HG03060 (cell line): ENCODE data around the gene FAM221B.

ENCODE experiments used
- ATAC-seq: cut with Tn5 transposase; IDR thresholded peaks from one replicate; pipeline ENCODE4 v1.9.1; 2021; ENCODE audit warnings: low read depth, moderate number of reproducible peaks; ENCODE audit not compliant: unreplicated experiment

Gene FAM221B, protein sequence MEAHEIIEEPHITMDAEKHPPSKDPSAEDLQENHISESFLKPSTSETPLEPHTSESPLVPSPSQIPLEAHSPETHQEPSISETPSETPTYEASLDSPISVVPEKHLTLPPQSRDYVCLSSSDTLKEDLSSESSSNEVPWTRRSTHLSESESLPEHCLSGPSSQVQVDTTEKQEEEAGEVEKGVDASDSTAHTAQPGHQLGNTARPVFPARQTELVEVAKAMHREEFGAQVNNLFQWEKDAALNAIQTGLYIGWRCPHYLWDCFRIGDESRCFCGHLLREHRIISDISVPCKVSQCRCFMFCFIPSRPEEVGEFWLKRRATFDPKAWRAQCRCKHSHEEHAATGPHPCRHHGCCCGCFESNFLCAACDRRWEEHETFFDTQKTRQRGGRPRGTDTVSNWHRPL

DNA sequence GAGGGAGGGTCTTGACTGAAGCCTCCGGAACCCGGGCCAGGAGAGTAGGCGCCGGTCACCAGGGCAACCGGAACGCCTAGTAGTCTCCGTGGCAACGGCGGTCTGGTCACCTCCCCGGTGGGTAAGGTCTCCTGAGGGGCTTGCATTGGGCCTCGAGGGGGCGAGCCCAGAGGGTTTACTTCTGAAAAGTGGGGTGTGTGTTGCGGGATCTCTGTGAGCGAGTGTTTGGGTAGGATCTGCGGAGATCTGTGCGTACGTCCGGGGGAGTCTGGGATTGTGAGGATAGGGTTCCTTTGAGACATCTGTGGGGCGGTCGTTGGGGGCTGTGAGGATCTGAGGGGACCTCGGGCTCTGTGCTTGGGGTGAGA, at the start of gene FAM221B:
Gene FAM221B (minus strand): TSS at position 17 of the 368 bp plus-strand sequence. CDS start 2,571 bp downstream, outside the sequence.
- ATAC-seq = no peak

DNA sequence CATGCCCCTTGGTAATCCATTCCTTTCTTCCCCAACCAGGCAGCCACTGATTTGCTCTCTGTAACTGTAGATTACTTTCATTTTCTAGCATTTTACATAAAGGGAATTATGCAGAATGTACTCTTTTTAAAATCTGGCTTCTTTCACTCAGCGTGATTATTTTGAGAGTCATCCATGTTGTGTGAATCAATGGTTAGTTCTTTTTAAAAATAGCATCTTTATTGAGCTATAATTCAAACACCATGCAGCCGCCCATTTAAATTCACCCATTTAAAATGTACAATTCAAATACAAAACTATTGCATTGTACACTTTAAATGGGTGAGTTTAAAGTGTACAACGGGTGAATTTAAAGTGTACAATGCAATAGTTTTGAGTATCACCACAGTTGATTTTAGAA, 44.0 kb upstream of the FAM221B start:
- ATAC-seq = no peak

DNA sequence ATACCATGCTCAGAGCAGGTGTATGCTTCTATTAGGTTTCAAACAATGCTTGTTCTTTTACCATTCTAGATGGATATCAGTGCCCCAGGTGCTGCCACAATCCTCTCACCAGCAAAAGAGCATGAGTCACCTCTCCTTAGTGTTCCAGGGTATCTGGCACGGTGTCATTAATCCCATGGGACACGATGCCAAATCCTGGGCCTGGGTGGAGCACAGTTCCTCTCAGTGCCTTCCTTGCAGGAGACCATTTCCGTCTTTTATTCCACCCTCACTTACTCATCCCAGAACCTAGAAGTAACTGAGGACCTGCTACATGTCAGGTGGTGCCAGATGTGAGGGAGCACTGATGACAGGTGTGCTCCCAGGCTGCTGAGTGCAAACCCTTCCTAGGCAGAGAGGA, 43.0 kb upstream of the FAM221B start:
- ATAC-seq = no peak

DNA sequence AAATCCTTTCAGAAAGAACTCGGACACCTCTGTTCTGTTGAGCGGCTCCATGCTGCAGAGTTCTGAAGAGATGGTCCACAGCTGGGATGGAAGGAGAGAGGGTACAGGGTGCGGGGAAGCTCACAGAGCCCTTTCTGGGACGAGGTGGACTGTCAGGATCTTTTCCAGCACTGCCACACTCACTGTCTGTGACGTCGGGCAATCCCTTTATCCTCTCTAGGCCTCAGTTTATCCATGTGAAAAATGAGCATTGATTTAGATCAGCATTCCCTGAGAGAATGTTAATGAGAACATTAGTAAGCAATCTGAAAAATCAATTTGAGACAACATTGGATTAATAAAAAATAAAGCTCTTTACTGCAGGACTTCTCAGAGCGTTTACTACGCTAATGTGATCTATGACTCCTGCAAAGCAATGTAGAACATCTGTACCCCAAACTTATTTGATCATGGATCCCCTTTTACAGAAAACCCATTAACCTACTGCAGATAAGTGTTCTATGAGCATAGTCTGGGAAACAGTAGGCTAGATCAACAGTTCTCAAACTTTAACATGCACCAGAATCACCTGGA, 41.9 kb upstream of the FAM221B start, which contains the start of gene OR13J1:
Gene OR13J1 (minus strand): TSS at position 51 of the 573 bp plus-strand sequence. CDS start 0 bp downstream, at position 51.
- ATAC-seq = no peak

DNA sequence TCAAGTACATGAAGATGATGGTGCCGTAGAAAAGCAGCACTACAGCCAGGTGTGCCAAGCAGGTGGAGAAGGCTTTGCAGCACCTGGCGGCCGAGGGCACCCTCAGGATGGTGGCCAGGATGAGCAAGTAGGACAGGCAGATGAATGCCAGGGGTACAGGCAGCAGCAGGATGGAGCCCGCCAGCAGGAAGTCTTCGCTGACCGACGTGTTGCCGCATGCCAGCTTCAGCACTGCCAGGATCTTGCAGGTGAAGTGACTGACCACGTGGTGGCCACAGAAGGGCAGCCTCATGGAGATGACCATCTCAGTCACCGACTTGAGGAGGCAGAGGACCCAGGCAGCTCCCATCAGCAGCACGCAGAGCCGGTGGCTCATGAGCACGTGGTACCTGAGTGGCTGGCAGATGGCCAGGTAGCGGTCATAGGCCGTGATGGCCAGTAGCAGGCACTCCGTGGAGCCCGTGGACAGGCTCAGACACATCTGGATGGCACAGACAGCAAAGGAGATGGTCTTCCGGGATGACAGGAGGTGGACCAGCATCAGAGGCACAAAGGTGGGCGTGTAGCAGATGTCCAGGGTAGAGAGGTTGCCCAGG, 41.2 kb upstream of the FAM221B start:
- no peak for ATAC-seq

DNA sequence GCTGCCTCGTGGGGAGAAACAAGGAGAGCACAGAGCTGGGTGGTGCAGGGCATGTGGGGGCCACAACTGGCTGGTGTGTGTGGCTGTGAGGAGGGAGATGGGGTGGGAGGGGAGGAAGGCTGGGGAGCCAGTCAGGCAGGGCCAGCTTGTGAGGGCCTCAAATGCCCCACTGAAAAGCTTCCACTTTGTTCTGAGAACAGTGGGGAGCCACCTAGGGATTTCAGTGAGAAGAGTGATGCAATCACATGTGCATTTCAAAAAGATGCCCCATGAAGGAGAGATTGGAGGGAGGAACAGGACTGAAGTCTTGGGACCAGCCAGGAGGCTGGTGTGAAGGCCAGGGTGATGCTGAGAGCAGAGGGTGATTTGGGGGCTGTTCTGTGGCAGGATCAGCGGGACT, 40.4 kb upstream of the FAM221B start:
- ATAC-seq = no peak

DNA sequence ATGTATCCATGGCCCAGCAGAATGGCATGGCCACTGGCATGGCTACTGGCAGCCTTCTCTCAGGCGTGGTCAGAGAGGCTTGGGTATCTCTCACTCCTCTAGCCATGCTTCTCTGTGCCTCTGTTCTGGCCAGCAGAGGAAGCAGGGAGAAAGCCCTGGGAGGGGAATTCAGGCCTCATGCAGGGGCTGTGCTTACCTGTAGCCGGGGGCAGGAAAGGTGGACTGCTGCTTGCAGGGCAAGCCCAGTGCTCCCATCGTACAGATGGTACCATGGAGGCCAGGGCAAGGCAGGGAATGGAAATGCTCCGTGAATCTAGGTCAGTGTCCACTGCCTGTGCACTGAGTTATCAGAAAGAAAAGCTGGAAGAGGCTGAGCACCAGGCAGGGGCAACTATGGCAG, 39.0 kb upstream of the FAM221B start:
- no peak for ATAC-seq

DNA sequence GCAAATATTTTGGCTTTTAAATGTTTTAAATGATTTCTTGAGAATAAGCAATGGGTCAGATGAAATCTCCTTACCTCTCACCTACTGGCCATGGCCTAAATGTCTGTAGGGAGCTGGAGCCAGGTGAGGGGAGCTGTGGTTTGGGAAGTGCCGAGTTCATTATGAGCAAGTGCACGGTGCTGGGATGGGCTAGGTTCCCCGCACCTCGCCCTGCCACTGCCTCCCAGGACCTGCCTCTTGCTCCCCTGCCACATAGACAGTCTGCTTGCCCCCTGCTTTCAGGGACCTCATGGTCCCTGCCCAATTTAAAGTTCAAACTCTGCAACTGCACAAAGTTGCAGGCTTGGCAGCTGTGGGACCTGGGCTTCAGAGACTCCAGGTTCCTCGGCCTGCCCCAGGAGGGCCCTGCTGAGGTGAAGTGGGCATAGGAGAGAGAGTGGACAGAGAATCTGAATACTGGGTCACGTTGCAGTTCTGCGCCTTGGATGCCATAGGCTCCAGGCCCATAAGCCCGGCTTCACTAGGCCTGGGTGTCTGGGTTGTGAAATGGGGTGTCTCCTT, 36.2 kb upstream of the FAM221B start:
- no peak for ATAC-seq

DNA sequence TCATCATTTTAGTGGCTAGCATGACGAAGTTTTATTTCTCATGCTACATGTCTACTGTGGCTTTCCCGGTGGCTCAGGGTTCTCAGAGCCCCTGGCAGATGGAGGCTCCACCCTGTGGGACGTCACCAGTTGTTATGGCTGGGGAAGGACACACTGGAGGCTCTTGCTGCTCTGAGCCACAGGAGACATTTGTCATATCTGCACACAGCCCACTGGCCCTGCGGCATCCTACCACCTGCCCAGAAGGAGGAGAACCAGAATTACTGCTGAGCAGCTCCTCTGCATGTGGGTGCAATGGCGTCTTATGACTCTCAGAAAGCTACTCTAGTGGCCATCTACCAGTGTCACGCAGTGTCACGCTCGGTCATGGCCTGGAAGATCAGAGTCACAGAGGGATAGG, 35.1 kb upstream of the FAM221B start:
- ATAC-seq = no peak

DNA sequence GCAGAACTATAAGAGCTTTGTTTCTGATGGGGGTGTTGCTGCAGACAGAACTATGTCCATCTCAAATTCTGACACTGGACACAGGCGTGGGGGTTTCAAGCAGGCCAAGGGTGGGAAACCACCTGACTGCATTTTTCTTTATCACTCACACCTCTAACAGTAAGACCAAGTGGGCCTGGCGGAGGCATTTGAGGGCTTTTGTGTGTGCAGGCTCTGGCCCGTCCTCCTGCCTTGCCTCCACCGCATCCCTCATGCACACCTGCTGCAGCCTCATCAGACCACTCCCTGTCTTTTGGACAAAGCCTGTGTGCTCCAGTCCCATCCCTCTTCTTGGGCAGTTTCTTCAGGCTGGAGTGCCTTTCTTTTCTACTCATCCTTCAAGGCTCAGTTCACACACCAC, 33.8 kb upstream of the FAM221B start:
- no peak for ATAC-seq

DNA sequence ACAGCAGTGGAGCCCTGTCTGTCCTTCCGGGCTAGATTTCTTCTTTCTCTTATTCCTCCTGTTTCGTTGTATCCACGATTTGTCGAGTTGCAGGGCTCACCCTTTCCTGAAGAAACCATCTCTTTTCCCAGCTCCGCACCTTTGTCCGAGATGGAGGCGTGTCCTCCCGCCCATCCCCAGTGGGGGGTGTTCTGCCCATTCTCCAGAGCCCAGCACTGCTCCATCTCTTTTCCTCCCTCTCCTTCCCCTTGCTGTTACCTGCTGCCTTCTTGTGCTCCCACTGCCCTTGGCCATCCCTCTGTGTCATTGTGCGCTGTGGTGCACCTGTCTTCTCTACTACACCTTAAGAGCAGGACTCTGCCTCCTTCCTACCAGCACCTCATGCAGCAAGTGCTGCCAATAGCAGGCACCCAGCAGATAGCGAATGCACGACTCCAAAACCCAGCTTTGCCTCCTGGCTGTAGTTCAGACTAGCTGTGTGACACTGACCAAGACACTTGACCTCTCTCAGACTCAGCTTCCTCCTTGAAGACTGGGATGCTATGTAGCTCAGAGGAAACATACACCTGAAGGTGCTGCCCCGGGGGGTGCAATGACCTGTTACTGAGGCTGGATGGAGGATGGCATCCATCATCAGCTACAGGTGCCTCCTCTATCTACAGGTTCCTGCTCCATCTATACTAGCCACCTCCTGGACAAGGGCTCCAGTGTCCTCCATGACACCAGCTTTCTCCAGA, 32.8 kb upstream of the FAM221B start:
- ATAC-seq = no peak

DNA sequence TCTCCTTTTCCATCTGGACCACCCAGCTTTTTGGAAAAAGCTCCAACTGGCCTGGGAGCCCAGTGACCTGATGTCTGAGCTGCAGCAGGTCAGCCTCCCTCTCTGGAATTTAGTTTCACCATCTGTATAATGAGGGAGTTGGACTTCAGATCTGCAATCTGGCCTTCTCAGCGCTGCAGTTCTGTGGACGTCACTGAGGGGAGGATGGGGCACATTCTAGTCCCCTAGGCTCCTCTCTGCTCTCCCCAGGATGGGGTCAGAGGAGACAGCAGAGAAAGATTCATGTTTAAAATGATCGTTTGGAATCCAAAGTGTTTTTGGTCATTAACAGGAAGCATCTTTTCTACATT, 31.4 kb upstream of the FAM221B start:
- ATAC-seq = no peak

DNA sequence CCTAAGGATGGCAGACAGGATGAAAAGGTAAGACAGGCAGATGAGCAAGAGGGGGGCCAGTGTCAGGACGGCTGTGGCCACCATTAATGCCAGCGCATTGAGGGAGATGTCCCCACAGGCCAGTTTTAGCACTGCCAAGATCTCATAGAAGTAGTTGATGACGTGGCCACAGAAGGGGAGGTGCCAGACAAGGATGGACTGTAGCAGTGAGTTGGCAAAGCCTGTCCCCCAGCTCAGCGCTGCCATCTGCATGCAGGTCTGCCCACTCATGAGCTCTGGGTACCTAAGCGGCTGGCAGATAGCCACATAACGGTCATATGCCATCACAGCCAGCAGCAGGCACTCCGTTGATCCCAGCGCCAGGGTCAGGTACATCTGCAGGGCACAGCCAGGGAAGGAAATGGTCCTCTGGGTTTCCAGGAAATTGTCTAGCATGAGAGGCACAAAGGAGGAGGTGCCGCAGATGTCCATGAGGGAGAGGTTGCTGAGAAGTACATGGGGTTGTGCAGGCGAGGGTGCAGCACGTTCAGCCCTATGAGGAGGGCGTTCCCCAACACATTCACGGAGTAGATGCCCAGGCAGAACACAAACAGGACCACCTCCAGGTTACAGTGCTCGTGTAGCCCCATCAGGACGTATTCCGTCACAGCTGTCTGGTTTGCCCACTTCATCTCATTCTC, 30.9 kb upstream of the FAM221B start:
- ATAC-seq = no peak

DNA sequence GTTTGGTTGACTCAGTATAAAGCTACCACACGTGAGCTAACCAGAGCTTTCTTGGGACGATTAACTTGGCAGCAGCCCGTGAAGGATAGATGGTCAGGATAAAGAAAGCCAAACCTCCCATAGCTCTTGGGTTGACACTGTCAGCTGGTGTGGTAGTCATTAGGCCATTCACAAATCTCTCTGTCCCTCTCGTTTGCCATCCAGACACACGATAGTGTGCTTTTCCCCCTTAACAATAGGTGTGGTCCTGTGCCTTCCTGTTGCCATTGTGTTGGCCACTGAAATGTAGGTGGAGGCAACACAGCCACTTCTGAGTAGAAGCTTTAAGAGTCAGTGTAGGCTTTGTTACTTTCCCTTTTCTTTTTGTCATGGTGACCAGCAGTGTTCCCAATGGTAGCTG, 29.9 kb upstream of the FAM221B start:
- no peak for ATAC-seq

DNA sequence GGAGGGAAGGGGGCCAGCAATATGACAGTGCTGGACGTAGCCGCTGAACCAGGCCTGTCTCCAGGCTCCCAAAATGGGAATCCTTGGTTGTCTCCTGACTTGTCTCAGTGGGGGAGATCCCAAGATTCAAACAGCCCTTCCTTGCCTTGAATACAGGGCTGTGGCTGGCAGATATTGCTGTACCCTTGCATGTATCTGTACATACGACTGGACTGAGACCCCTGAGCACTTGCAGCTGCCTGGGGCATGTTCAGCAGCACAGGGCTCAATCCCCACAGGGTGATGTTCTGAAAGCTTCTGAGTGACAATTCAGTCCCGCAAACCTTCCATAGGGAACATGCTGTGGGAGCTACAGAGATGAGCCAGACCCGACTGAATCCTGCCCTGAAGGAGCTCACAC, 28.4 kb upstream of the FAM221B start:
- ATAC-seq = no peak

DNA sequence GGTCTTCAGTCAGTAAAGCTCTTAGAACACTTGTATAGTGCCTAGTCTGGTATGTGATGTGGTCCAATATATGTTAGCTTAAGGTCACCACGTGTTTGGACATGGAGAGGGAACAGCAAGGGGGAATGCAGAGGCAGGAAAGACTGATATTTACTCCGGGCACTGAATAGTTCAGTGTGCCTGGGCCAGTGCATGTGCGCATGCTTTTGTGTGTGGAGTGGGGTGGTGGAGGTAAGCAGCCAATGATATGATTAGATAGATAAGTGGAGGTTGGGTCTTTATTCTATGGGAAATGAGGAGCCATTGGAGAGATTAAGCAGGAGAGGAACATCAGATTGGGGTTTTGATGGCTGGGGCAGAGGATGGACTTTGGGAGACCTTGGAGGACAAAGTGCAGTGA, 27.7 kb upstream of the FAM221B start:
- no peak for ATAC-seq

DNA sequence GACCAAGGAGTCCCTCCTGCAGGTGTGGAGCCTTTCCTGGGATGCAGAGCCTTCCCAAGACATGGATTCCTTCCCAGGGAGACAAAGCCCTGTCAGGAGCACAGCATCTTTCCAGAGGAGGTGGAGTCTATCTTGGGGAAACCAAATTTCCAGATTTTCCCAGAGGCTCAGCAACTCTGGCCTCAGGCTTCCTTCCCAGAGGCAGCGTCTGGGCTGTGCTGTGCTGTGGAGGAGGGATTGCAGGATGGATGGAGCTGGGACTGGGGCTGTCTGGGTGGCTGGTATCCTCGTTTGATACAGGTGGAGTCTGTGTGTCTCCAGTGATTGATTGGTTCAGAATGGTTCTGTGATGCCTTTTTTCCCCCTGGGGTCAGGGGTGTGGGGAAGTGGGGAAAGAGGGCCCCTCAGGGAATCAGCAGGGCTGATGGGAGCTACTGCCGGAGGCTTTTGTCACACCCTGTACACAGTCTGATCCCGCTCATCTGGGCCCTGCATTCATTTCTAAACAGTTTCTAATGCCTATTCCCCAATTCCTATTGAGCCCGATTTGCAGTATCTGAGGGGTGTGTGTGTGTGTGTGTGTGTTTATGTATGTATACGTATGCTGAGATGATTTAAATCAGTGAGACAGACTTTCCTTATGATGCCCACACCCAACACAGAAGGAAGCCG, 25.7 kb upstream of the FAM221B start:
- no peak for ATAC-seq

DNA sequence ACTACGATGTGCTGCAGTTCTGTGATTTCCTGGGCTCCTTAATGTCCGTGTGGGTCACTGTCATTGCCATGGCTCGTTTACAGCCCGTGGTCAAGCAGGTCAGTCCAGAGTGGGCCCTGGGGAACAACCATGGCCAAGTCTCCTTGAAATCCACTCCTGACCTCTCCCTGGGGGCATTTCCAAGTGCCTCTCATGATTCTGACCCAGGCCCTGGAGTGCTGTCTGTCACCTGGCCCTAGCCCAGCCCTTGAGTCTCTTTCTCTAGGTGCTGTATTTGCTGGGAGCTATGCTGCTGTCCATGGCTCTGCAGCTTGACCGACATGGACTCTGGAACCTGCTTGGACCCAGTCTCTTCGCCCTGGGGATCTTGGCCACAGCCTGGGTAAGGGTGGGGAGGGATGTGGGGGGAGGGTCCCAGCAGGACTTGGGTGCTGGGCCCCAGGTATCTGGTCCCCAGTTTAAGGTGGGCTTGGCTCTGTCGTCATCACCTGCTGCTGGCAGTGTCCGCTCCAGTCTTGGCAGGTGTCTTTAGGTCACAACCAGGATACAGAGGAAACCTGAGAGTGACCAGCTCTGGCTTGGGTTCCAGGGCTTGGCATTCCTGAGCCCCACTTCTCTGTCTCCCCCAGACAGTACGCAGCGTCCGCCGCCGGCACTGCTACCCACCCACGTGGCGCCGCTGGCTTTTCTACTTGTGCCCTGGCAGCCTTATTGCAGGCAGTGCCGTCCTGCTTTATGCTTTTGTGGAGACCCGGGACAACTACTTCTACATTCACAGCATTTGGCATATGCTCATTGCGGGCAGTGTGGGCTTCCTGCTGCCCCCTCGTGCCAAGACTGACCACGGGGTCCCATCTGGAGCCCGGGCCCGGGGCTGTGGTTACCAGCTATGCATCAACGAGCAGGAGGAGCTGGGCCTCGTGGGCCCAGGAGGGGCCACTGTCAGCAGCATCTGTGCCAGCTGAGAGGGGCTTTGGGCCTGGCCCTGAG, 24.6 kb upstream of the FAM221B start:
- ATAC-seq = no peak
